NCI-H2029 treated with DMSO at 0.1 percent for 48 hours (cell line): Measurements from ENCODE around the gene GPATCH8.
"Not testable (repeated sequence)": the region's sequence is repeated elsewhere in the genome, so short reads cannot be mapped to it uniquely, and the experiment has no call there.

Source experiments
- DNase-seq: peaks from one replicate; lab custom pipeline; 2025; lab: John Stamatoyannopoulos, UW

The GPATCH8 gene

GRCh38 chr17:44527102-44527501 lies 23.9 kb upstream of the GPATCH8 start:
- no peak for DNase-seq

DNA sequence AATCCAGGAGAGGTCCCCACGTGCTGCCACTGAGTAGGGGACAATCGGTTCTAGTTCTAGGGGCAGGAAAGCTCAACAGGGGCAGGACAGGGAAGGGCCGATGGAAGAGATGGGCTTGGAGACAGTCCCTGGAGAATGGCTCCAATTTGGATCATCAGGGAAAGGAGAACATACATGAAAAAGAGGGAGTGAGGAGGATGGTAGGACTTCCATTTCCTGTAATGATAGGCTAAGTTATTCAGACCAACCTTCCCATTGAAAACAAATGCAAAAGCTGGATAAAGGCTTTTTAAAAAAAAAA lies 20.4 kb upstream of the GPATCH8 start:
- DNase-seq: no peak

- DNase-seq: no peak
Measured at GRCh38 chr17:44522883-44523671, 19.9 kb upstream of the GPATCH8 start.

DNA sequence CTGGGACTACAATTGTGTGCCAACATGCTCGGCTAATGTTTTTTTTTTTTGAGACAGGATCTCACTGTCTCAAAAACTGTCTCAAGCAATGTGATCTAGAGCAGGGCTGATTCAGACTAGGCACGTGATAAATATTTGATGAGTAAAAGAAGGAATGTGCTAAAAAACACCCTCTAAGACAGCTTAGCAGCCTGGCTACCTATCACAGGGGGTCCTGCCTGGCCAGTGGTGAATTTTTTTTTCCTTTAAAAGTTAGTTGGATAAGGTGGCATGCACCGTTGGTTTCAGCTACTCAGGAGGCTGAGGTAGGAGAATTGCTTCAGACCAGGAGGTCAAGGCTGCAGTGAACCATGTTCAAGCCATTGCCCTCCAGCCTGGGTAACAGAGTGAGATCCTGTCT lies 14.8 kb upstream of the GPATCH8 start:
- DNase-seq: no peak

- not testable (repeated sequence) for DNase-seq
Measured at GRCh38 chr17:44511241-44512134, 8.3 kb upstream of the GPATCH8 start.

DNA sequence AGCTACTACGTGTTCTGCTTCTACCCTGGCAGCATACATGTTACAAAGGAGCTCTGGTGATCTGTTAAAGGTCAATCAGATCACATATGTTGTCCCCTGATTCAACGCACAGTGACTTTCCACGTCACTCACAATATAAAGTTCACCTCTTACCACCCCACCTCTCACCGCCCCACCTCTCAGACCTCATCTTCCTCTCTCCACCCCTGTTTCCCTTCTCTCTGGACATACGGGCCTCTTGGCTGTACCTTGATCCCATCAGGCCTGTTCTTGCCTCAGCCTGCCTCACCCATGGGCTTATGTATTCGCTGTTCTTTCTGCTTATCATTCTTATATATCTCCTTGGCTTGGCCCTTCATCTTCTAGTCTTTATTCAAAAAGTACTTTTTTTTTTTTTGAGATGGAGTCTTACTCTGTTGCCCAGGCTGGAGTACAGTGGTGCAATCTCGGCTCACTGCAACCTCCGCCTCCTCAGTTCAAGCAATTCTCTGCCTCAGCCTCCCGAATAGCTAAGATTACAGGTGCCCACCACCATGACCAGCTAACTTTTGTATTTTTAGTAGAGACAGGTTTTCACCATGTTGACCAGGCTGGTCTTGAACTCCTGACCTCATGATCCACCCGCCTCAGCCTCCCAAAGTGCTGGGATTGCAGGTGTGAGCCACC lies 3.9 kb upstream of the GPATCH8 start:
- DNase-seq: not testable (repeated sequence)

DNA sequence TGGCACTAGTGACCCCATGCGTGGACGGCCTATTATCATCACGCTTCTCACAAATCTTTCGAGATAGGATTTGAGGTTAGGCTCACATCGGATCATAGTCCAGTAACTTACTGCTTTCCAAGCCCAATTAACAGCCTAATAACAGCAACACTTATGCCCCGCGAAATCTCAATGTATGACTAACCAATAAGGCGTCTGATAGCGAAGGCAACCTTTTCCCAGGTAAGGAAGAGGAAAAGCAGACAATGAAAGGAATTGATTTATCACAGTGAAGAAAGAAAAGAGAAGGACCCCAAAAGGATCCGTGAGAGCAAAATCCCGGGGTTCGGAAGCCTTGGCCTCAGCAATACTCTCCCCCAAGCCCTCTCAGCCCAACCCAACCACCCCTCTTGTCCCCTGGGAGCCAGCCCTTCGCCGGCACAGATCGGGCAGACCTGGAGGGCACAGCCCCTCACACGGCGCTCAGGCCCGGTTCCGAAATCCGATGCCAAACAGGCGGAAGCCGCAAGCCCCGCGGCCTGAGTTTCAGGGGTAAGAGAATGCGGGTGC lies 534 bp downstream of the GPATCH8 start:
- DNase-seq: no peak

GRCh38 chr17:44501866-44502375 lies 1.3 kb downstream of the GPATCH8 start:
- DNase-seq: no peak

GRCh38 chr17:44499722-44500121 lies 3.5 kb downstream of the GPATCH8 start:
- no peak for DNase-seq

GRCh38 chr17:44496815-44497214 lies 6.4 kb downstream of the GPATCH8 start:
- no peak for DNase-seq

DNA sequence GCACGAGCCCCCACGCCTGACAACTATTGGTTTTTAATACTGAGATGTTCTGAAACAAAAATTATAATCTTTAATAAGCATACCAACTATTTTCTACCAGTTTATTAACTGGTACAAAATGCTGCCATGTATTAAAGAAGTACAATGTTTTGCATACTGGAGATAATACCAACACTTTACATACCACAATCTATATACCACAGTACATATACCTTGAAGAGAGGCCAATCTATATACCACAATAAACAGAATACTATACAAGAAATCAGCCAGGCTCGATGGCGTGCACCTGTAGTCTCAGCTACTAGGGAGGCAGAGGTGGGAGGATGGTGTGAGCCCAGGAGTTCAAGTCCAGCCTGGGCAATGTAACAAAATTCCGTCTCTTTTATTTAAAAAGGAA lies 9.9 kb downstream of the GPATCH8 start:
- no peak for DNase-seq

DNA sequence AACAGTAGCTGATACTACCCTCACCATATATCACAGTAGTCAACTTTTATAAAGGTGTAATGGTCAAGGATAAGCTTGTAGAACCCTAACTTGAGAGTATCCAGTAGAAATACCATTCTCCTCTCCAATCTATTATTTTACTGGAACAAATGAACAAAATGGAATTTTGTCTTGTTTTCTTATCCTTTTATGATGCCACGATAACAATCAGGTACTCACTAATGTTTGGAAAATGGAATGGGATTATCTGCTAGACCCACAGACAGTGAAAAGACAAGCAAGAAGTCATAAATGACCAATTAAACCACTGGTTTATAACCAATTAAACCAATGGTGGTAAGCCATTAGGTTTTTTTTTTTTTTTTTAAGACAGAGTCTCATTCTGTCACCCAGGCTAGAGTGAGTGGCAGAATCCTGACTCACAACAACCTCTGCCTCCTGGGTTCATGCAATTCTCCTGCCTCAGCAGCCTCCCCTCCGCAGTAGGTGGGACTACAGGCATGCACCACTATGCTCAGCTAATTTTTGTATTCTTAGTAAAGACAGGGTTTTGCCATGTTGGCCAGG lies 10.4 kb downstream of the GPATCH8 start:
- no peak for DNase-seq

DNA sequence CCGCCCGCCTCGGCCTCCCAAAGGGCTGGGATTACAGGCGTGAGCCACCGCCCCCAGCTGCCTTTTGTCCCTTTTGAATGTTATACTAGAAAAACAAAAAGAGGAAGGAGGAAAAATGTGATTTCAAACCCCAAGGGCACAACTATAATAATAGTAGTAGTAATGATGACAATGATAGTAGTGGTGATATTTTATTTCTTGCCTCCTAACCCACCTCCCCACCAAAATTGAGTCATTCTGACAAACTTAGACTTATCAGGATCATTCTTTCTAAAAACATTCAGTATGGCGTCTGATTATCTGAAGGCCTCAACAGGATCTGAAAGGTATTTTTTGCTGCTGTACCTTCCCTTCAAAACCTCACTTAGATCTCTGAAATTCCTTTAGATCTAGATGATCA lies 13.6 kb downstream of the GPATCH8 start:
- no peak for DNase-seq

GRCh38 chr17:44487170-44487569 lies 16.0 kb downstream of the GPATCH8 start:
- no peak for DNase-seq

DNA sequence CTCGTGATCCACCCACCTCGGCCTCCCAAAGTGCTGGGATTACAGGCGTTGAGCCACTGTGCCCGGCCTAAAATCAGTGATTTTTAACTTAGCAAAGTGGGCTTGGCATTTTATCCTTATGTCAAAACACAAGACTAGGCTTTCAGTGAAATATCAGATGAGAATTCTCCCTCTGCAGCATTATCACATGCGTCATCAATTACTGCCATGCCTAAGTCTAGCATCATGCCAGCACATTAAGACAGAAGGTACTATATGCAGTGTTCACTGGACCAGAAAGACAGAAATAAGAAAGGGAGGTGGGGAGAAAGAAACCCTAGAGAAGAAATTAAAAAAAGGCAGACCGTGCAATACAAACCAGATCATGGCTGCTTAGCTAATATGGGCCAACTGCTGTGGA lies 29.8 kb downstream of the GPATCH8 start:
- DNase-seq: no peak

GRCh38 chr17:44469676-44470075 lies 33.5 kb downstream of the GPATCH8 start:
- DNase-seq: no peak

DNA sequence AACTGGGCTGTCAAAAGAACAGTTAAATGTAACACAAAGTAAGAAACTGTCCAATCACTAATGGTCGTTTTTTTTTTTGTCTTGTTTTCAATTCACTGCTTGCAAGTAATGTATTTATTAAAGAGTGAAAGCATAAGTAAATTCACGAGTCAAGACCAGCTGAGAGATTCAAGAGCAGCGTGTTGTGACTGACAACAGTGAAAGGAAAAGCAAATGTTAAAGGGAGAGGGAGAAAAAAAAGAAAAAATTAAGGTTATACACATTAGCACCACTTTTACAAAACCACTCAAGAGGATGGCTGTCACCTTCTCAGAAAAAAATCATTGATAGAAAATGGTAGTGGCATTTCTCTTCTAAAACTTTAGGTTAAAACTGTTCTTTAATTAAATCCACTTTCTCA lies 36.1 kb downstream of the GPATCH8 start:
- DNase-seq: no peak

- no peak for DNase-seq
Measured at GRCh38 chr17:44466339-44466738, 36.9 kb downstream of the GPATCH8 start.

GRCh38 chr17:44465897-44466296 lies 37.3 kb downstream of the GPATCH8 start:
- no peak for DNase-seq

- no peak for DNase-seq
Measured at GRCh38 chr17:44465276-44465675, 37.9 kb downstream of the GPATCH8 start.

DNA sequence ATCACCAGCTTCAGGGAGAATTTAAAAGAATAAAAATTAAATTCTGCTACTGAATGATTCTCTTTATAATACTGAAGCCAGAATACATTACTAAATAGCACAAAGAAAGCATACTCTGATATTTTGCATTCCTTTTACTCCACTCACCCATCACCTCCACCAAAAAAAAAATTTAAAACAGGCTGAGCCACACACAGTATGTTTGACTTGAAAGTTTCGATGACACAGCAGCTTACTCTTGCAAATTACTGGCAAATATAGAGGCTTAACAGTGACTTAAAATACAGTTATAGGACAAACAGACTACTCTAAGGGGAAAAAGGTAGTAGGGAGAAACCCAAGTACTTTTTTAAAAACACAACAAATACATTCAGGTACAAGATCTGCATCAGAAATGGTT lies 39.2 kb downstream of the GPATCH8 start:
- DNase-seq: no peak

DNA sequence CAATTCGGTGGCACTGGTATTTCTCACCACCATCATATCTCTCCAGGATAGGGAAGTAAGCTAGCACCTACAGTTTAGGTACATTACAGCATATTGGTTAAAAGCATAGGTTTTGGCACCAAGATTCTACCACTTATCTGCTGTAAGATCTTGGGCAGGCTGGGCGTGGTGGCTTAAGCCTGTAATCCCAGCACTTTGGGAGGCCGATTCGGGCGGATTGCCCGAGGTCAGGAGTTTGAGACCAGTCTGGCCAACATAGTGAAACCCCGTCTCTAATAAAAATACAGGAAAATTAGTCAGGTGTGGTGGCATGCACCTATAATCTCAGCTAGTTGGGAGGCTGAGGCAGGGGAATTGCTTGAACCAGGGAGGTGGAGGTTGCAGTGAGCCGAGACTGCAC lies 51.4 kb downstream of the GPATCH8 start:
- DNase-seq: no peak
